Memory B cell (primary cell): ENCODE data around the gene SEPTIN5.
A peak's percentile ranks its signal among the peaks of the same experiment; 100 is the strongest.

Source experiments
- ATAC-seq: fragments of 150-1000 bp; cut with Tn5 transposase; 2 replicates; pipeline ENCODE4 v1.10.0; 2021; ENCODE audit warnings: low read depth, mild to moderate bottlenecking, moderate library complexity
- DNase-seq, 2 donors: peaks; one replicate each; pipeline ENCODE4 v3.0.0; 2022; ENCODE audit warnings: low spot score in 2 of 2
- H3K27ac Mint-ChIP-seq: one replicate; pipeline ENCODE4 v1.8.0; 2022; ENCODE audit warnings: mild to moderate bottlenecking, moderate library complexity, mixed read lengths
- H3K27me3 Mint-ChIP-seq: one replicate; pipeline ENCODE4 v1.8.0; 2022; ENCODE audit warnings: mixed read lengths
- H3K36me3 Mint-ChIP-seq: one replicate; pipeline ENCODE4 v1.8.0; 2022; ENCODE audit warnings: mild to moderate bottlenecking, mixed read lengths
- H3K4me1 Mint-ChIP-seq: one replicate; pipeline ENCODE4 v1.8.0; 2022; ENCODE audit warnings: mixed read lengths
- H3K4me3 Mint-ChIP-seq: one replicate; pipeline ENCODE4 v1.8.0; 2022; ENCODE audit warnings: mild to moderate bottlenecking, moderate library complexity, mixed read lengths
- H3K9me3 Mint-ChIP-seq: one replicate; pipeline ENCODE4 v1.8.0; 2022; ENCODE audit warnings: mixed read lengths

The SEPTIN5 gene

DNA sequence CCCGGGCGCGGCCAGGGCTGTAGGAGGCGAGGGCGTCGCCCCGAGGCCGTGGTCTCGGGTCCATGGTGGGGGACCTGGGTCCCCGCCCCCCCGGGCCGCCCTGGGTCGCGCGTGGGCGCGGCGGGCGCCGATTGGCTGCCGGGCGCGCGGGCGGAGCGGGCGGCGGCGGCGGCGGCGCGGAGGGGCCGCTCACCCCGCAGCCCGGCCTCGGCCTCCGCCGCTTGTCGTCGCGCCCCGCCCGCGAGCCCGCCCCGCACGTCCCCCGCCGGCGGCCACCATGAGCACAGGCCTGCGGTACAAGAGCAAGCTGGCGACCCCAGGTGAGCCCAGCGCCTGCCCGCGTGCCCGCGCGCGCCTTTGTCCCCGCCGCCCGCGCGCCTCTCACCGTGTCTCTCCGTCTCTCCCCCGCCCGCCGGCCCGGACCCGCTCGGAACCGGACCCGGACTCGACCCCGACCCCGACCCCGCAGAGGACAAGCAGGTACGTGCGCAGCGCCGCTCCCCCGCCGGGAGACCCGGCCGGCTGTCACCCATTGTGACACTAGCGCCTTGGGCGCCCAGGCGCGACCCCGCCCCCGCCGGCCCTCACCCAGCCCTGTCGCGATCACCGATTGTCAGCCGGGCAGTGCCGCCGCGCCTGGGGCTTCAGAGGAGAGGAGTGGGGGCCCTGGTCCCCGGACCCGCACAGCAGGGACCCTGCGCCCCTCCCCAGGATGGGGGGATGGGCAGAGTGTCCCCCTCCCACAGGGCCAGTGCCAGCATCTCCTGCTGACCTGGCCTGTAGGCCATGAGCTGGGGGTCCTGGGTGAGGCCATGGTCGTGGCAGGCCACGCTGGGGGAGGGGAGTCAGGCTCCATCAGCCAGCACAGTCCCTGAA is at the start of gene SEPTIN5:
Gene SEPTIN5 (plus strand): TSS at position 192 of the 876 bp plus-strand sequence. CDS start 86 bp downstream, at position 278.
- H3K27me3 Mint-ChIP-seq: peaks cover 18% of the 10 kb centered on the region
- H3K4me1 Mint-ChIP-seq: peaks cover 3% of the 10 kb centered on the region
- H3K36me3 Mint-ChIP-seq: no peaks in the 10 kb centered on the region
- ATAC-seq (no peak), DNase-seq (peak in 1 of 2 donors; percentile 25)
- H3K9me3 Mint-ChIP-seq: no peaks in the 10 kb centered on the region
- H3K27ac Mint-ChIP-seq: no peak within 1 kb of the TSS
- peak within 1 kb of the TSS; percentile 72 for H3K4me3 Mint-ChIP-seq

DNA sequence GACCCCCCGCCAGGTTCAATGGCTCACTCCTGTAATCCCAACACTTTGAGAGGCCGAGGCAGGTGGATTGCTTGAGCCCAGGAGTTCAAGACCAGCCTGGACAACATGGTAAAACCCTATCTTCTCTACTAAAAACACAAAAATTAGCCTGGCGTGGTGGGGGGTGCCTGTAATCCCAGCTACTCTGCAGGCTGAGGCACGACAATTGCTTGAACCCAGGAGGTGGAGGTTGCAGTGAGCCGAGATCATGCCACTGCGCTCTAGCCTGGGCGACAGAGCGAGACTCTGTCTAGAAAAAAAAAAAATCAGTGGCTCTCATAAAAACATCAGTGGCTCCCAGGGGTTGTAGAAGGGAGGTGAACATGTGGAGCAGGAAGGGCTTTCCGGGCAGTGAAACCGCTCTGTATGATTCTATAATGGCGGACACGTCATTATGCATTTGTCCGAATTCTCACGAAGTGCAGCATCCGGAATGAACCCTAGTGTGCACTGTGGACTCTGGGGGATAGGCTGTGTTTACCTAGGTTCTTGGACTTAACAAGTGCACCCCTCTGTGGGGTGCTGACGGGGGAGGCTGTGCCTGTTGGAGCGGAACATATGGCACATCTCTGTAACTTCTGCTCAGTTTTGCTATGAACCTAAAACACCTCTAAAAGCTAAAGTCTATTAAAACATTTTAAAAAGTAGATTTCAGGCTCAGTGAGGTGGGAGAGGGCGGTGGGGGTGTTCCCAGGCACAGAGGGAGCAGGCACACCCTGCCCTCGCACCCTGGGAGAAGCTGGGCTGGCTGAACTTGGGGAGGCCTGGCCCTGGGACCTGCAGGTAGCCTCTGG is 49.1 kb upstream of the SEPTIN5 start:
- Mint-ChIP-seq H3K9me3 (no peaks in the 10 kb centered on the region), H3K36me3 (no peaks in the 10 kb centered on the region)

DNA sequence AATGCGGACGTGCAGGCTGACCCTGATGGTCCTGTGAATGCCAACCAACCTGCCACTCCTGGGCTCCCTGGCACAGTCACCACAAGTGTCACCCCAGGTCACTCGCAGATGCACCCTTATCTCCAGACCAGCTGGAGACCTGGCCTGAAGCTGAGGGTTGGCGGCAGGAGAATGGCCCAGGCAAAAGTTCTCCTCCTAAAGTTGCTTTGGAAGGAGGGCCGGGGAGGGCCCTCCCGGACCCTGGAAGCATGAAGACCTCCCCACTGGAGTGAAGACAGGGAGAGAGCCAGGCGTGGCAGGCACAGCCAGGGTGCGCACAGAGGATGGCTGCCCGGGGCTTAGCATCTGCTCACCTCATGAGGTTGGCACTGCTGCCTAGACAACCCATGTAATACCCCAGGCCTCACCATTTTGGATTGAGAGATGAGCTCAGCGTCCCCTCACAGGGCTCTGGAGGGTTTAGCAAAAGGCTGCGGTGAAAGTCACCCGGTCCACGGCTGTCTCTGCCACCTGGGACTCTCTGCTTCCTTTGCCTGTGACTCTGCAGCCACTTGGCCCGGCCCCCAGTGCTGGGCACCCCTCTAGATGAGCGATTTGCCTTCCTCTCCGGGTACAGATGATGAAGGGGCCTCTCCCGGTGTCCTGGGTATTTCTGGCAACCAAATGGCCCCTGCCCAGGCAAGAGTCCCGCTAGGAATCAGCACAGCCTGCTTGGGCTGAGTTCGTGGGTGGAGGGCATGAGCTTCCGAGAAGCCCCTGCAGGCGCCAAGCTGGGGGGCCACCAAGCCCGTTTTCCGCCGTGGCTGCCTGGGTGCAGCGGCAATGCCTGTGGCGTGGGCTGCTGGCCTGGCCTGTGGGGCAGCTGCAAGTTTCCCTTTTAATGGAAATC is 48.3 kb upstream of the SEPTIN5 start:
- no peak overlapping the region for H3K27ac Mint-ChIP-seq
- peaks cover 10% of the 10 kb centered on the region for H3K27me3 Mint-ChIP-seq
- H3K4me1 Mint-ChIP-seq: peaks cover 2% of the 10 kb centered on the region
- DNase-seq (no peak), ATAC-seq (no peak)
- no peaks in the 10 kb centered on the region for H3K36me3 Mint-ChIP-seq
- no peak overlapping the region for H3K4me3 Mint-ChIP-seq
- H3K9me3 Mint-ChIP-seq: no peaks in the 10 kb centered on the region

More for the DNA sequence above, 49.1 kb upstream of the SEPTIN5 start:
- H3K27ac Mint-ChIP-seq: no peak overlapping the region
- DNase-seq: no peak
- ATAC-seq: no peak
- no peak overlapping the region for H3K4me3 Mint-ChIP-seq
- H3K27me3 Mint-ChIP-seq: peaks cover 10% of the 10 kb centered on the region
- H3K4me1 Mint-ChIP-seq: peaks cover 3% of the 10 kb centered on the region

DNA sequence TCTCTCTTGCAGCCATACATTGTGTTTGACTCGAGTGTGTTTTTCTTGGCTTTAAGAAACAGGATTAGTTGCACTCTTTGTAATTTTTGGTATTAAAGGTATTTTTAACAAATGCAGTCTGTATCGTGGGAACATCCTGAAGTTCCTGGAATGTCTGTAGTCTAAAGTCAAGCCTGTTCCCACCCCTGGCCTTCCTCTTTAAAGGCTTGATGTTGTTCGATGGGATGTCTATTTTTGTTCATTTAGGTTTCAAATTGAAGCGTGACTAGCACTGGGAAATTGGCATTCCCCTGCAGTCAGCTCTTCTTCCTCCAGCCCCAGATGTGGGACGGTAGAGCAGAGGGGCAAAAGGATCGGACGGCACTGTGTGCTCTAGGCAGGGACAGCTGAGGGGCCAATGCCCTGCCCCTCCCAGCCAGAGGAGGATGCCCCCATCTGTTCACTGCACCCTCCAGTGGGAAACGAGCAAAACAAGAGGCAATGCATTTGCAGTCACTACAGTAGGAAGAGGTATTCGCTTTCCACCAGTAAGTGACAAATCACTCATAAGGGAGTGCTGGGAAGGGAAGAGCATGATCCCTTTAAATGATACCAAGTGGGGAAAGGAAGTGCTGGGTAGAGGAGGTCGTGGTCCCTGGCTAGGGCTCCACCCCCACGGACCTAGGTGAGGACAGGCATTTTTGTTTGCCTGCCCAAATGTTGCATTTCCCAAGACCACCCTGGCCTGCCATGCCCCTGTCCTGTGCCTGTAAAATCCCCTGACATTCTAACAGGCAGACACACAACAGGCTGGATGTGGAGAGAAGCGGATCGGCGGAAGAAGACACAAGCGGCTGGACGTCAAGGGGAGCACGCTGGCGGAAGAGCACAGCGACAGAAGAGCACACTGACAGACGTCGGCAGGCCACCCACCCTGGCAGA is 47.4 kb upstream of the SEPTIN5 start:
- peaks cover under 1% of the 10 kb centered on the region for H3K9me3 Mint-ChIP-seq
- no peaks in the 10 kb centered on the region for H3K36me3 Mint-ChIP-seq
- no peak overlapping the region for H3K4me3 Mint-ChIP-seq
- ATAC-seq (no peak), DNase-seq (no peak)
- peaks cover 10% of the 10 kb centered on the region for H3K27me3 Mint-ChIP-seq
- H3K4me1 Mint-ChIP-seq: no peaks in the 10 kb centered on the region
- no peak overlapping the region for H3K27ac Mint-ChIP-seq

DNA sequence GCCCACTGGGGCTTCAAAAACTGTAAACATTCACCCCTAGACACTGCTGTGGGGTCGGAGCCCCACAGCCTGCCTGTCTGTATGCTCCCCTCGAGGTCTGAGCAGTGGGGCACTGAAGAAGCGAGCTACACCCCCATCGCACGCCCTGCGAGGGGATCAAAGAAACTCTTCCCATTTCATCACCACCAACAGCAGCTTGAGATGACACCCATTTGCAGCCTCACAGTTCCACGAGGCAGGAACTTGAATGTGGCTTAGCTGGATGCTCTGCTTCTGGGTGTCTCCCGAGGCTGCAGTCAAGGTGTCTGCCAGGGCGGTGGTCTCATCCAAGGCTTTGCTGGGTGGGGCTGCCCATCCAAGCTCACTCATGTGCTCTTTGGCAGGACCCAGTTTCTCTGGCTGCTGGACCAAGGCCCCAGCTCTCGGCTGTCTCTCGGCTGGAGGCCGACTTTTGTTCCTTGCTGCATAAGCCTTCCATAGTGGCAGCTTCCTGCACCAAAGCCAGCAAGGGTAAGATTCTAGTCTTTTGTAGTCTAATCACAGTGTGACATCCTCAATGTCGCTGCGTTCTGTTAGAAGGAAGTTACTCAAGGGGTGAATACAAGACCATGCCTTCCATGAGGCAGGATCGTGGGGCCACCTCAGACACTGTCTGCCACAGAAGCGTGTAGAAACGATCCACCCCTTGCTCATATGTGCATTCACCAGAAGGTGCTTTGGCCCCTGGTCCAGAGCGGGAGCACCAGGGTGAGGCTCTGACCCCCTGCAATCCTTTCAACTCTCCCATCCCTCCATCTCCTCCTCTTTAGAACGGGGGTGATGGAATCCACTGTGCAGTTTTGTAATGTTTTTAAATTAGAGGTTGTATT is 46.2 kb upstream of the SEPTIN5 start:
- H3K27ac Mint-ChIP-seq: no peak overlapping the region
- no peak overlapping the region for H3K4me3 Mint-ChIP-seq
- DNase-seq: no peak
- H3K27me3 Mint-ChIP-seq: peaks cover 10% of the 10 kb centered on the region
- ATAC-seq: no peak
- H3K36me3 Mint-ChIP-seq: no peaks in the 10 kb centered on the region
- H3K9me3 Mint-ChIP-seq: peaks cover 2% of the 10 kb centered on the region
- no peaks in the 10 kb centered on the region for H3K4me1 Mint-ChIP-seq

DNA sequence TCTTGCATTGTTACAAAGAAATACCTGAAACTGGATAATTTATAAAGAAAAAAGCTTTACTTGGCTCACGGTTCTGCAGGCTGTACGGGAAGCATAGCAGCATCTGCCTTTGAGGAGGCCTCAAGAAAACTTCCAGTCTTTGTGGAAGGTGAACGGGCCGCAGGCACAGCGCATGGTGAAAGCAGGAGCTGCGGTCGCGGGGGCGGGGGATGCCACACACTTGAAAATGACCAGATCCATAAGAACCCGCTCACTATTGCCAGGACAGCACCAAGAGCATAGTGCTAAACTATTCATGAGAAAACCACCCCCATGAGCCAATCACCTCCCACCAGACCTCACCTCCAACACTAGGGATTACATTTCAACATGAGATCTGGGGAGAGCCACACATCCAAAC is 45.6 kb upstream of the SEPTIN5 start:
- peaks cover 2% of the 10 kb centered on the region for H3K9me3 Mint-ChIP-seq
- H3K4me3 Mint-ChIP-seq: no peak overlapping the region
- ATAC-seq (no peak), DNase-seq (no peak)
- H3K36me3 Mint-ChIP-seq: no peaks in the 10 kb centered on the region
- no peaks in the 10 kb centered on the region for H3K4me1 Mint-ChIP-seq
- no peak overlapping the region for H3K27ac Mint-ChIP-seq
- peaks cover 11% of the 10 kb centered on the region for H3K27me3 Mint-ChIP-seq

DNA sequence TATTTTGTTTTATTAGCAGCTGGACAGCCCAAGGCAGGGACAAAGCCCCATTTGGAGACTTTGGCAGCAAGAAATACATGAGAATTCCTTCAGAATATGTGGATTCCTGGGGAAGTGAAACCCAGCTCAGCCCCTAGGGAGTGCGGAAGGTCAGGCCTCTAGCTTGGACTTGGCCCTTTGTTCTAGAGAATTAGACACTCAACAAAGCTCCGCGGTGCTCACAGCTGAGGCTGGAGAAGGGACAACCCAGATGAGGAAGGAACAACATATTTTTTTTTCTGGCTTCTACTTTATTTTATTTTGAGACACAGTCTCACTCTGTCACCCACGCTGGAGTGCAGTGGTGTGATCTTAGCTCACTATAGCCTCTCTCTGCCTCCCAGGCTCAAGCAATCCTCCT is 44.7 kb upstream of the SEPTIN5 start:
- Mint-ChIP-seq H3K36me3 (no peaks in the 10 kb centered on the region), H3K27me3 (peaks cover 10% of the 10 kb centered on the region), H3K27ac (peak overlapping the region; percentile 15), H3K4me1 (no peaks in the 10 kb centered on the region), H3K4me3 (no peak overlapping the region), H3K9me3 (peaks cover 2% of the 10 kb centered on the region)
- DNase-seq: no peak
- ATAC-seq: no peak

DNA sequence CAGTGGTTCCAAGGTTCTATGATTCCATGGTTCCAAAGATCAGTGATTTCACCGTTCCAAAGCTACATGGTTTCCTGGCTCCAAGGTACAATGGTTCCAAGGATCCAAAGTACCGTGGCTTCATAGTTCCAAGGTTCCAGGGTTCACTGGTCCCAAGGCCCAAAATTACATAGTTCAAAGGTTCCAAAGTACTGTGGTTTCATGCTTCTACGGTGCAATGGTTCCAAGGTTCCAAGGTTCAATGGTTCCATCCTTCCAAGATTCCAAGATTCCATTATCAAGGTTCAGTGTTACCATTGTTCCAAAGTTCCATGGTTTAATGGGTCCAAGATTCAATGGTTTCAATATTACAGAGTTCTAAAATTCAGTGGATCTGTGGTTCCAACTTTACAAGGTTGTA is 43.0 kb upstream of the SEPTIN5 start:
- peaks cover 2% of the 10 kb centered on the region for H3K9me3 Mint-ChIP-seq
- no peaks in the 10 kb centered on the region for H3K36me3 Mint-ChIP-seq
- H3K4me3 Mint-ChIP-seq: no peak overlapping the region
- DNase-seq (no peak), ATAC-seq (no peak)
- H3K27me3 Mint-ChIP-seq: peaks cover 16% of the 10 kb centered on the region
- H3K27ac Mint-ChIP-seq: no peak overlapping the region
- H3K4me1 Mint-ChIP-seq: no peaks in the 10 kb centered on the region

DNA sequence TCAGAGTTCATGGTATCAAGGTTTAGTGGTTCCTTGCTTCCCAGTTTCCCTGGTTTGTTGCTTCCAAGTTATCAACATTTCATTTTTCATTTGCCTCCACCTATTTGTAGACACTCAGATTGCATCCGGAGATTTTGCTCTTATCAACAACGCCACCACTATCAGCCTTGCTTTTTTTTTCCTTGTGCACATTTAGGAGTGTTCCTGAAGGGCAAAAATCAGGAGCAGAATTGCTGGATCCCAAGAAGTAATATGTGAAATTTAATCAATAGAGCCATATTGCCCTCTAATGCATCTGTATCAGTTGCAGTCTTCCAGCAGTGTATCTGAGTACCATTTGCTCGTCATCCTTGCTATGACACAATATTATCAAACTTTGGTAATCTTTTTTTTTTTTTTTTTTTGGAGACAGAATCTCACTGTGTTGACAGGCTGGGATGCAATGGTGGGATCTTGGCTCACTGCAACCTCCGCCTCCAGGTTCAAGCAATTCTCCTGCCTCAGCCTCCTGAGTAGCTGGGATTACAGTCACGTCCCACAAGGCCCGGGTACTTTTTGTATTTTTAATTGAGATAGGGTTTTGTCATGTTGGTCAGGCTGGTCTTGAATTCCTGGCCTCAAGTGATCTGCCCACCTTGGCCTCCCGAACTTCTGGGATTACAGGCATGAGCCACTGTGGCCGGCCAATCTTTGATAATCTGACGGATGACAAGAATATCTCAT is 42.1 kb upstream of the SEPTIN5 start:
- peaks cover 14% of the 10 kb centered on the region for H3K27me3 Mint-ChIP-seq
- peaks cover 2% of the 10 kb centered on the region for H3K9me3 Mint-ChIP-seq
- H3K36me3 Mint-ChIP-seq: no peaks in the 10 kb centered on the region
- no peaks in the 10 kb centered on the region for H3K4me1 Mint-ChIP-seq
- H3K27ac Mint-ChIP-seq: no peak overlapping the region
- H3K4me3 Mint-ChIP-seq: no peak overlapping the region
- ATAC-seq (no peak), DNase-seq (no peak)

DNA sequence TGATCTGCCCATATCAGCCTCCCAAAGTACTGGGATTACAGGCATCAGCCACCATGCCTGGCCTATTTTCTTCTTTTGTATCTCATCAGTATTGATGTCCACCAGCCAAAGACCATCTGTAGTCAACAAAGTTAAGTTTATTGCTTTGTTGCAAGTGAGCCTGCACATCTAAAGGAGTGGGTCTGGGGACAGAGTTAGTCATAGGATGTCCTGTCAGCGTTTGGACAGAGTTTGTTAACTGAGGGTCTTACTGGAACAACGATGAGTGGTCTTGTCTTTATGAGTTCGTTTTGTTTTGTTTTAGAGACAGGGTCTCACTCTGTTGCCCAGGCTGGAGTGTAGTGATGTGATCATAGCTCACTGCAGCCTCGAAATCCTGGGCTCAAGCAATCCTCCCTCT is 40.6 kb upstream of the SEPTIN5 start:
- Mint-ChIP-seq H3K4me1 (no peaks in the 10 kb centered on the region), H3K27me3 (peaks cover 17% of the 10 kb centered on the region), H3K27ac (no peak overlapping the region), H3K4me3 (no peak overlapping the region), H3K9me3 (peaks cover 2% of the 10 kb centered on the region), H3K36me3 (no peaks in the 10 kb centered on the region)
- ATAC-seq: no peak
- DNase-seq: no peak

DNA sequence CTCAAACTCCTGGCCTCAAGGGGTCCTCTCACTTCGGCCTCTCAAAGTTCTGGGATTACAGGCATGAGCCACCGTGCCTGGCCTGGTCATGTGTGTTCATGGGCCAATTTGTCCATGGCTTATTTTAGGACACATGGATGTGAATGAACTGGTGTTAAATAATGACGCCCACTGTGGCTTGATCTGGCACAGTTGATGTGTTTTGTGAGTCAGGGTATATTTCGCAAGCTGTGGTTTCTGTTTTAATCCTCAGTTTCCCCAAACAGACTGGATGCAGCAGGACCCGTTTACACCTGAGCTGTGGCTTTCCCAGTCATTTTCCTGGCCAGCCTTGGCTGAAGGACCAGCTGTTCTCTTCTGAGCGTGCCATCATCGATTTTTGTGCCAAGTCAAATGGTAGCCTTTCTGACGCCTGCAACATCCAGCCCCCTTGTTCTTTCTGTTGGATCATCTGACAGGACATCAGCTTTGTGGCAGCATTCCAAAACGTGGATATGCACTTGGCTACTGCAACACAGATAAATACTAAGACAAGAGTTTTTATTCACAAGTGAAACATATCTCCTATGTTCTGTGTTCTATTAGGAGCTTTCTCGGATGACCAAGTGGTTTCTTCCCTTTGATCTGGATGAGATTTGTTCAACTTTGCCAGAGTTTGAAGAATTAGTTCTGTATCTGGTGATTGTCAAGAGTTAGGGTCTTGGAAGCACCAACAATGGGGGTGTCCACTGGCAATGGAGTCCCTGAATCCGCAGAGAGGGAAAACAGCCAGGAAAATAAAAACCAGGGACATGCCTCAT is 40.0 kb upstream of the SEPTIN5 start:
- Mint-ChIP-seq H3K27ac (no peak overlapping the region), H3K4me3 (no peak overlapping the region), H3K36me3 (no peaks in the 10 kb centered on the region), H3K4me1 (no peaks in the 10 kb centered on the region), H3K27me3 (peaks cover 18% of the 10 kb centered on the region), H3K9me3 (peaks cover 2% of the 10 kb centered on the region)
- ATAC-seq: no peak
- no peak for DNase-seq
